K562 (cell line): ENCODE measurements around the gene CDH12. TPM values are rescaled to one million over a fixed set of nuclear protein-coding genes. Genes with fewer than 3 reads are reported as not detected.
"Not testable (repeated sequence)": the region's sequence is repeated elsewhere in the genome, so short reads cannot be mapped to it uniquely, and the experiment has no call there.

Experiments
- ATAC-seq: fragments of 200-7000 bp; cut with Tn5 transposase; 3 replicates; pipeline ENCODE4 v1.9.1; 2020; ENCODE audit warnings: moderate library complexity
- BruUV-seq: library from RNA; stranded (reverse); fragments of 400-500 nt; replicated peaks from 2 replicates; lab custom pipeline; 2021; lab: Mats Ljungman, UMichigan
- CTCF ChIA-PET: fragments of 300-600 bp; formaldehyde crosslinking; extraction: SDS; loops from one replicate; lab custom pipeline; 2021; ENCODE audit warnings: low intra/inter-chr PET ratio; lab: Yijun Ruan, JAX
- POLR2A ChIA-PET: fragments of 300-600, 350-650 bp; sonication (Branson Sonifier 250); formaldehyde crosslinking; extraction: SDS; loops from one replicate; lab custom pipeline; 2021; ENCODE audit warnings: antibody characterized with exemption, inconsistent platforms; lab: Yijun Ruan, JAX
- DNase-seq, 4 experiments: peaks; one replicate each; pipeline versions ENCODE4 v3.0.0 to v3.0.0-alpha.2; 2011 to 2018; ENCODE audit warnings: low spot score in 3 of 4, mixed read lengths in 3 of 4; ENCODE audit errors: extremely low read depth in 1 of 4
- FAIRE-seq: peaks from 2 replicates; lab custom pipeline; 2011; peaks lifted over from hg19 to GRCh38; lab: Jason Lieb, UNC
- H2AFZ ChIP-seq: 2 replicates; pipeline ENCODE4 v1.6.0; 2011; ENCODE audit warnings: low read depth, low read length, control low read depth, inconsistent platforms
- H3K27ac ChIP-seq: fragments of 200-600 bp; 3 replicates; pipeline ENCODE4 v1.8.0; 2011; ENCODE audit warnings: low read depth, mild to moderate bottlenecking, control low read depth, inconsistent platforms, low read length, moderate library complexity, mixed read lengths; ENCODE audit errors: extremely low read depth
- H3K27me3 ChIP-seq, 2 experiments: fragments of 300-600 bp in 1 of 2; 2 replicates in 1 of 2; 3 replicates in 1 of 2; pipeline versions ENCODE4 v1.6.0 to v1.8.0; 2011; ENCODE audit warnings: inconsistent platforms in 2 of 2, low read length in 2 of 2, mild to moderate bottlenecking in 1 of 2, mixed read lengths in 1 of 2, moderate library complexity in 1 of 2; ENCODE audit not compliant: control insufficient read depth in 2 of 2, insufficient read depth in 2 of 2
- H3K36me3 ChIP-seq: fragments of 300-600 bp; 3 replicates; pipeline ENCODE4 v1.8.0; 2011; ENCODE audit warnings: mild to moderate bottlenecking, low read length, inconsistent platforms; ENCODE audit not compliant: control insufficient read depth, insufficient read depth
- H3K4me1 ChIP-seq, 2 experiments: fragments of 200-600 bp in 1 of 2; replicated peaks in 1 of 2; 2 replicates in 1 of 2; 3 replicates in 1 of 2; pipeline versions ENCODE4 v1.5.1 to v1.8.0; 2011; ENCODE audit warnings: inconsistent platforms in 2 of 2, low read length in 2 of 2, mild to moderate bottlenecking in 1 of 2, mixed read lengths in 1 of 2, moderate library complexity in 1 of 2; ENCODE audit not compliant: control insufficient read depth in 2 of 2, insufficient read depth in 2 of 2
- H3K4me2 ChIP-seq: 2 replicates; pipeline ENCODE4 v1.6.1; 2011; ENCODE audit warnings: low read length, control low read depth, inconsistent platforms, mixed read lengths; ENCODE audit not compliant: insufficient read depth
- H3K4me3 ChIP-seq: fragments of 200-600 bp; sonication (generic), shearing (Covaris generic); 2 replicates; pipeline ENCODE4 v1.5.1; 2016; ENCODE audit warnings: control low read depth, inconsistent platforms
- H3K79me2 ChIP-seq: fragments of 200-600 bp; 3 replicates; pipeline ENCODE4 v1.8.0; 2011; ENCODE audit warnings: low read length, inconsistent platforms; ENCODE audit not compliant: control insufficient read depth, insufficient read depth
- H3K9ac ChIP-seq, 2 experiments: 2 replicates each; pipeline versions ENCODE4 v1.6.0 to v1.6.1; 2011; ENCODE audit warnings: low read depth in 2 of 2, low read length in 2 of 2, control low read depth in 1 of 2, inconsistent platforms in 1 of 2, mild to moderate bottlenecking in 1 of 2, mixed read lengths in 1 of 2; ENCODE audit not compliant: insufficient read depth in 1 of 2
- H3K9me1 ChIP-seq: one replicate; pipeline ENCODE4 v1.6.0; 2011; ENCODE audit warnings: inconsistent platforms, mild to moderate bottlenecking, low read length, moderate library complexity; ENCODE audit not compliant: control insufficient read depth, insufficient read depth
- H3K9me3 ChIP-seq: replicated peaks from 2 replicates; pipeline ENCODE4 v1.5.1; 2011; ENCODE audit warnings: low read depth, low read length, inconsistent platforms; ENCODE audit not compliant: control insufficient read depth, insufficient read depth
- H4K20me1 ChIP-seq: replicated peaks from 2 replicates; pipeline ENCODE4 v1.6.1; 2011; ENCODE audit warnings: low read length, inconsistent platforms, mixed read lengths; ENCODE audit not compliant: control insufficient read depth, insufficient read depth
- ADNP ChIP-seq: fragments of 200-800 bp; sonication (Bioruptor generic); IDR thresholded peaks from 2 replicates; pipeline ENCODE4 v1.6.1; 2016; ENCODE audit warnings: missing genetic modification characterization, missing compliant biosample characterization
- BCOR ChIP-seq: fragments of 450-650 bp; IDR thresholded peaks from 2 replicates; pipeline ENCODE4 v1.6.1; 2016
- CHCHD3 ChIP-seq: fragments of 250-450 bp; sonication (Bioruptor Pico); IDR thresholded peaks from 2 replicates; pipeline ENCODE4 v2.1.2; 2022; ENCODE audit warnings: mild to moderate bottlenecking
- CXXC5 ChIP-seq: fragments of 250-450 bp; sonication (Bioruptor Pico); IDR thresholded peaks from 2 replicates; pipeline ENCODE4 v1.8.0; 2022; ENCODE audit warnings: inconsistent platforms, mild to moderate bottlenecking, moderate library complexity
- ELF2 ChIP-seq: fragments of 250-450 bp; sonication (Bioruptor Pico); IDR thresholded peaks from 2 replicates; pipeline ENCODE4 v1.5.0; 2021; ENCODE audit warnings: mild to moderate bottlenecking
- ELK1 ChIP-seq: sonication (generic); formaldehyde crosslinking; IDR thresholded peaks from 2 replicates; pipeline ENCODE4 v1.8.1; 2022; ENCODE audit warnings: missing genetic modification reagents
- HDGF ChIP-seq: fragments of 450-650 bp; IDR thresholded peaks from 2 replicates; pipeline ENCODE4 v1.6.1; 2016
- ILF3 ChIP-seq: fragments of 450-650 bp; IDR thresholded peaks from 2 replicates; pipeline ENCODE4 v1.6.1; 2018; ENCODE audit warnings: antibody characterized with exemption, mild to moderate bottlenecking, moderate library complexity, borderline replicate concordance
- PATZ1 ChIP-seq: fragments of 250-450 bp; sonication (Bioruptor Pico); IDR thresholded peaks from 2 replicates; pipeline ENCODE4 v1.5.0; 2020; ENCODE audit warnings: mild to moderate bottlenecking, borderline replicate concordance
- SLC30A9 ChIP-seq: fragments of 250-450 bp; sonication (Bioruptor Pico); IDR thresholded peaks from 2 replicates; pipeline ENCODE4 v1.8.0; 2022; ENCODE audit warnings: mild to moderate bottlenecking, moderate library complexity
- SRSF1 ChIP-seq: fragments of 200-400 bp; formaldehyde crosslinking; IDR thresholded peaks from 2 replicates; pipeline ENCODE4 v1.6.1; 2017; ENCODE audit warnings: mild to moderate bottlenecking, low read depth, low read length, moderate library complexity
- WGBS: fragments of 100-300 bp; shearing (Covaris generic); methylation state at CpG from one replicate; pipeline ENCODE4 v1.1.6; 2016; ENCODE audit warnings: low coverage, mixed read lengths; ENCODE audit not compliant: insufficient coverage; ENCODE audit errors: missing lambda C conversion rate; 5-methylcytosine and 5-hydroxymethylcytosine counted together
- in situ Hi-C: fragments of 300-500 bp; cut with MboI; formaldehyde crosslinking; loops from 4 replicates; pipeline ENCODE4 v1.15.0; 2018; ENCODE audit warnings: inconsistent platforms, mixed read lengths
- intact Hi-C: fragments of 100-400 bp; cut with micrococcal nuclease; formaldehyde crosslinking; loops from 2 replicates; pipeline ENCODE4 v1.14.2; 2022
- polyA plus RNA-seq, 8 experiments: library from polyadenylated mRNA; depleted of rRNA in 4 of 8; stranded (reverse) in 5 of 8; unstranded in 3 of 8; fragments of >200 nt; fragmentation: Nextera tagmentation in 2 of 8; fragmentation: Illumina TruSeq in 1 of 8; extraction: Ambion mirVana in 2 of 8; extraction: Trizol in 1 of 8; gene quantifications; 2 replicates each; pipeline versions ENCODE4 v1.2.1 to v1.2.3, GENCODE V29; 2011 to 2014; ENCODE audit warnings: inconsistent platforms in 1 of 8, missing spikeins in 1 of 8
- total RNA-seq, 7 experiments: library from RNA; depleted of rRNA in 6 of 7; stranded (reverse); fragments of >200 nt in 6 of 7; fragmentation: Illumina TruSeq in 2 of 7; extraction: Trizol in 2 of 7; gene quantifications; 2 replicates each; pipeline versions ENCODE4 v1.2.1 to v1.2.3, GENCODE V29; 2011 to 2021; ENCODE audit warnings: low replicate concordance in 1 of 7
- TF ChIP-seq, protein P1 (sequence below): sonication (generic); formaldehyde crosslinking; IDR thresholded peaks from 2 replicates; pipeline ENCODE4 v1.8.1; 2023; ENCODE audit warnings: mild to moderate bottlenecking, missing genetic modification reagents, moderate library complexity
- TF ChIP-seq, protein P2 (sequence below): fragments of 250-450 bp; sonication (Bioruptor Pico); IDR thresholded peaks from 2 replicates; pipeline ENCODE4 v1.9.0; 2021; ENCODE audit warnings: mild to moderate bottlenecking, inconsistent platforms
- TF ChIP-seq, protein P3 (sequence below): fragments of 250-450 bp; sonication (Bioruptor Pico); IDR thresholded peaks from 2 replicates; pipeline ENCODE4 v1.8.0; 2021; ENCODE audit warnings: moderate library complexity, mild to moderate bottlenecking, inconsistent platforms

Gene CDH12
- total and polyA plus RNA-seq, 9 of the 15 experiments (the other 6 are each of a cell fraction or from before 2014, with no cell fraction given): 0.03 to 1.7 (median 0.37) TPM

GRCh38 chr5:22887566-22887965 is 34.4 kb upstream of the CDH12 start (continued):
- TF ChIP-seq, protein P1, sequence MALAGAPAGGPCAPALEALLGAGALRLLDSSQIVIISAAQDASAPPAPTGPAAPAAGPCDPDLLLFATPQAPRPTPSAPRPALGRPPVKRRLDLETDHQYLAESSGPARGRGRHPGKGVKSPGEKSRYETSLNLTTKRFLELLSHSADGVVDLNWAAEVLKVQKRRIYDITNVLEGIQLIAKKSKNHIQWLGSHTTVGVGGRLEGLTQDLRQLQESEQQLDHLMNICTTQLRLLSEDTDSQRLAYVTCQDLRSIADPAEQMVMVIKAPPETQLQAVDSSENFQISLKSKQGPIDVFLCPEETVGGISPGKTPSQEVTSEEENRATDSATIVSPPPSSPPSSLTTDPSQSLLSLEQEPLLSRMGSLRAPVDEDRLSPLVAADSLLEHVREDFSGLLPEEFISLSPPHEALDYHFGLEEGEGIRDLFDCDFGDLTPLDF (CRISPR knock-in tag): no peak
- TF ChIP-seq ILF3 (no peak), SRSF1 (no peak), BCOR (no peak), CHCHD3 (no peak), HDGF (no peak), ELK1 (CRISPR knock-in tag) (no peak), SLC30A9 (CRISPR knock-in tag) (no peak), ADNP (tag) (no peak), CXXC5 (CRISPR knock-in tag) (no peak), PATZ1 (CRISPR knock-in tag) (no peak), ELF2 (CRISPR knock-in tag) (no peak)
- TF ChIP-seq, protein P2, sequence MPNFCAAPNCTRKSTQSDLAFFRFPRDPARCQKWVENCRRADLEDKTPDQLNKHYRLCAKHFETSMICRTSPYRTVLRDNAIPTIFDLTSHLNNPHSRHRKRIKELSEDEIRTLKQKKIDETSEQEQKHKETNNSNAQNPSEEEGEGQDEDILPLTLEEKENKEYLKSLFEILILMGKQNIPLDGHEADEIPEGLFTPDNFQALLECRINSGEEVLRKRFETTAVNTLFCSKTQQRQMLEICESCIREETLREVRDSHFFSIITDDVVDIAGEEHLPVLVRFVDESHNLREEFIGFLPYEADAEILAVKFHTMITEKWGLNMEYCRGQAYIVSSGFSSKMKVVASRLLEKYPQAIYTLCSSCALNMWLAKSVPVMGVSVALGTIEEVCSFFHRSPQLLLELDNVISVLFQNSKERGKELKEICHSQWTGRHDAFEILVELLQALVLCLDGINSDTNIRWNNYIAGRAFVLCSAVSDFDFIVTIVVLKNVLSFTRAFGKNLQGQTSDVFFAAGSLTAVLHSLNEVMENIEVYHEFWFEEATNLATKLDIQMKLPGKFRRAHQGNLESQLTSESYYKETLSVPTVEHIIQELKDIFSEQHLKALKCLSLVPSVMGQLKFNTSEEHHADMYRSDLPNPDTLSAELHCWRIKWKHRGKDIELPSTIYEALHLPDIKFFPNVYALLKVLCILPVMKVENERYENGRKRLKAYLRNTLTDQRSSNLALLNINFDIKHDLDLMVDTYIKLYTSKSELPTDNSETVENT: no peak
- TF ChIP-seq, protein P3, sequence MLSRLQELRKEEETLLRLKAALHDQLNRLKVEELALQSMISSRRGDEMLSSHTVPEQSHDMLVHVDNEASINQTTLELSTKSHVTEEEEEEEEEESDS (CRISPR knock-in tag): no peak

DNA sequence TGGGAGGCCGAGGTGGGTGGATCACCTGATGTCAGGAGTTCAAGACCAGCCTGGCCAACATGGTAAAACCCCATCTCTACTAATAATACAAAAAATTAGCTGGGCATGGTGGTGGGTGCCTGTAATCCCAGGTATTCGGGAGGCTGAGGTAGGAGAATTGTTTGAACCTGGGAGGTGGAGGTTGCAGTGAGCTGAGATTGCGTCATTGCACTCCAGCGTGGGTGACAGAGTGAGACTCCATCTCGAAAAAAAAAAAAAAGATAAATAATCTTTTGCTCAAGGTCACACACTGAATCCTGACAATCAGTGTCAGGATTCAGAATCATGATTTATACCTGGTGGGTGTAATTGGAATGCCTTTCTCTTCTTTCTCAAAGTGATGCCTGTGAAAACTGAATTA is 5.8 kb upstream of the CDH12 start:
- H3K36me3 ChIP-seq, H3K79me2 ChIP-seq, H3K4me1 ChIP-seq, intact Hi-C loops, H3K9me1 ChIP-seq, ATAC-seq, H3K27ac ChIP-seq, in situ Hi-C loops, H3K9ac ChIP-seq, CTCF ChIA-PET, H3K4me2 ChIP-seq, POLR2A ChIA-PET, H3K4me3 ChIP-seq, FAIRE-seq, H3K27me3 ChIP-seq, H3K9me3 ChIP-seq, BruUV-seq, H2AFZ ChIP-seq, DNase-seq, H4K20me1 ChIP-seq: not testable (repeated sequence)
- 0% methylated on average over 5 of the region's 5 CpGs for WGBS
